Gastrocnemius medialis (tissue), 4 donors: ENCODE measurements around the gene ELMO1. TPM values are rescaled to one million over a fixed set of nuclear protein-coding genes. Genes with fewer than 3 reads are reported as not detected.

Source experiments
- ATAC-seq, 2 donors: fragments of 150-250 bp; one replicate each; pipeline ENCODE4 v1.9.1; 2016
- DNase-seq, 2 donors: peaks; one replicate each; pipeline ENCODE4 v3.0.0-alpha.2; 2019
- H3K27ac ChIP-seq, 4 donors: fragments of 200-600 bp; sonication (generic); 1 replicate in 1 of 4; 2 replicates in 3 of 4; pipeline ENCODE4 v1.5.1; 2016 to 2018; ENCODE audit warnings: mild to moderate bottlenecking in 2 of 4, moderate library complexity in 1 of 4
- H3K27me3 ChIP-seq, 3 donors: fragments of 200-600 bp; sonication (generic) in 2 of 3; 1 replicate in 1 of 3; 2 replicates in 2 of 3; pipeline versions ENCODE4 v1.5.1 to v1.6.0; 2016 to 2019; ENCODE audit warnings: mild to moderate bottlenecking in 1 of 3, moderate library complexity in 1 of 3
- H3K36me3 ChIP-seq, 2 donors: fragments of 200-600 bp; sonication (generic) in 1 of 2; one replicate each; pipeline ENCODE4 v1.5.1; 2017 to 2018
- H3K4me1 ChIP-seq, 2 donors: fragments of 200-600 bp; sonication (generic) in 1 of 2; one replicate each; pipeline ENCODE4 v1.5.1; 2016 to 2017; ENCODE audit warnings: mild to moderate bottlenecking in 2 of 2
- H3K4me3 ChIP-seq, 4 donors: fragments of 200-600 bp; sonication (generic) in 3 of 4; 1 replicate in 1 of 4; 2 replicates in 3 of 4; pipeline ENCODE4 v1.5.1; 2016 to 2019; ENCODE audit warnings: mild to moderate bottlenecking in 2 of 4
- H3K9me3 ChIP-seq, 3 donors: fragments of 200-600 bp; sonication (generic) in 2 of 3; 1 replicate in 1 of 3; 2 replicates in 2 of 3; pipeline ENCODE4 v1.5.1; 2016 to 2019
- CTCF ChIP-seq, 5 experiments: fragments of 450-650 bp in 3 of 5; fragments of 200-600 bp in 2 of 5; sonication (generic) in 2 of 5; IDR thresholded peaks in 4 of 5; conservative IDR thresholded peaks in 1 of 5; 1 replicate in 4 of 5; 2 replicates in 1 of 5; pipeline ENCODE4 v1.5.1; 2016 to 2019; ENCODE audit warnings: antibody characterized with exemption in 5 of 5, mild to moderate bottlenecking in 3 of 5, moderate library complexity in 3 of 5
- POLR2A ChIP-seq, 2 donors: fragments of 450-650 bp; IDR thresholded peaks; one replicate each; pipeline ENCODE4 v1.6.1; 2017; ENCODE audit warnings: antibody characterized with exemption in 2 of 2, mild to moderate bottlenecking in 2 of 2, moderate library complexity in 2 of 2
- in situ Hi-C, 4 donors: fragments of 200-750 bp; cut with MboI; loops; one replicate each; pipeline versions ENCODE4 v1.15.0 to v1.8.0; 2017; ENCODE audit warnings: low sequenced_read_pairs in 4 of 4
- intact Hi-C: fragments of 100-400 bp; cut with DNase I; formaldehyde crosslinking; loops from one replicate; pipeline ENCODE4 v1.15.1; 2023; ENCODE audit warnings: low total_unique reads
- total RNA-seq, 4 donors: library from RNA; depleted of rRNA; stranded (reverse); fragments of >200 nt; gene quantifications; one replicate each; pipeline versions ENCODE4 v1.1.0 to v1.2.3, GENCODE V29; 2016

Gene ELMO1
- total RNA-seq, 4 donors from 2014 or later: 8.4 to 18.9 (median 14.6) TPM

- H3K36me3 ChIP-seq: no peaks in the 10 kb centered on the region
- ATAC-seq (no peak), DNase-seq (no peak)
- no peak overlapping the region for H3K4me3 ChIP-seq
- H3K4me1 ChIP-seq: no peaks in the 10 kb centered on the region
- H3K27ac ChIP-seq: no peak overlapping the region
- intact Hi-C loops (no loop called here), in situ Hi-C loops (no loop called here)
- no peaks in the 10 kb centered on the region for H3K27me3 ChIP-seq
- TF ChIP-seq POLR2A (IDR thresholded peaks at IDR 0.05): no peak
- TF ChIP-seq CTCF (IDR thresholded peaks at IDR 0.05 in 4 of 5, conservative IDR thresholded peaks at IDR 0.05 in 1 of 5): no peak
- no peaks in the 10 kb centered on the region for H3K9me3 ChIP-seq
Observed at GRCh38 chr7:37007691-37008090, 441.0 kb downstream of the ELMO1 start.

- Histone ChIP-seq H3K4me1 (no peaks in the 10 kb centered on the region), H3K27ac (no peak overlapping the region), H3K9me3 (no peaks in the 10 kb centered on the region), H3K27me3 (no peaks in the 10 kb centered on the region), H3K4me3 (no peak overlapping the region), H3K36me3 (no peaks in the 10 kb centered on the region)
- in situ Hi-C loops: no loop called here
- DNase-seq (no peak), ATAC-seq (no peak)
- intact Hi-C loops: no loop called here
- TF ChIP-seq POLR2A (IDR thresholded peaks at IDR 0.05): no peak
- no peak for TF ChIP-seq CTCF (IDR thresholded peaks at IDR 0.05 in 4 of 5, conservative IDR thresholded peaks at IDR 0.05 in 1 of 5)
Observed at GRCh38 chr7:37007268-37007667, 441.4 kb downstream of the ELMO1 start.

GRCh38 chr7:37006764-37007163, 441.9 kb downstream of the ELMO1 start:
- H3K36me3 ChIP-seq: no peaks in the 10 kb centered on the region
- ATAC-seq: no peak
- H3K4me1 ChIP-seq: no peaks in the 10 kb centered on the region
- no peak overlapping the region for H3K27ac ChIP-seq
- H3K27me3 ChIP-seq: no peaks in the 10 kb centered on the region
- H3K9me3 ChIP-seq: no peaks in the 10 kb centered on the region
- intact Hi-C loops (no loop called here), in situ Hi-C loops (no loop called here)
- no peak for TF ChIP-seq CTCF (IDR thresholded peaks at IDR 0.05 in 4 of 5, conservative IDR thresholded peaks at IDR 0.05 in 1 of 5)
- no peak for TF ChIP-seq POLR2A (IDR thresholded peaks at IDR 0.05)
- no peak for DNase-seq
- H3K4me3 ChIP-seq: no peak overlapping the region

GRCh38 chr7:37000511-37000910, 448.2 kb downstream of the ELMO1 start:
- no peaks in the 10 kb centered on the region for H3K27me3 ChIP-seq
- TF ChIP-seq POLR2A (IDR thresholded peaks at IDR 0.05) (no peak), CTCF (IDR thresholded peaks at IDR 0.05 in 4 of 5, conservative IDR thresholded peaks at IDR 0.05 in 1 of 5) (no peak)
- H3K27ac ChIP-seq: no peak overlapping the region
- ATAC-seq (no peak), DNase-seq (no peak)
- H3K36me3 ChIP-seq: no peaks in the 10 kb centered on the region
- no peak overlapping the region for H3K4me3 ChIP-seq
- peaks cover 0 to 10% of the 10 kb centered on the region in 2 donors for H3K4me1 ChIP-seq
- intact Hi-C loops (no loop called here), in situ Hi-C loops (no loop called here)
- H3K9me3 ChIP-seq: no peaks in the 10 kb centered on the region
